HepG2 (cell line): ENCODE measurements around the gene ZNF48. TPM values are rescaled to one million over a fixed set of nuclear protein-coding genes. Genes with fewer than 3 reads are reported as not detected.

Experiments
- ATAC-seq: fragments of 200-7000 bp; cut with Tn5 transposase; 3 replicates; pipeline ENCODE4 v1.9.1; 2020; ENCODE audit warnings: mild to moderate bottlenecking, moderate library complexity
- BruUV-seq: library from RNA; stranded (reverse); fragments of 400-500 nt; replicated peaks from 2 replicates; lab custom pipeline; 2021; lab: Mats Ljungman, UMichigan
- CTCF ChIA-PET: fragments of 300-600 bp; formaldehyde crosslinking; extraction: SDS; loops from one replicate; lab custom pipeline; 2021; ENCODE audit warnings: low total read pairs, inconsistent platforms, low intra/inter-chr PET ratio; lab: Yijun Ruan, JAX
- POLR2A ChIA-PET: fragments of 350-600 bp; sonication (Branson Sonifier 250); formaldehyde crosslinking; loops from one replicate; lab custom pipeline; 2020; ENCODE audit warnings: antibody characterized with exemption, inconsistent platforms; lab: Yijun Ruan, JAX
- DNase-seq: peaks from one replicate; pipeline ENCODE4 v3.0.0-alpha.2; 2015; ENCODE audit warnings: low spot score
- FAIRE-seq: peaks from 3 replicates; lab custom pipeline; 2011; peaks lifted over from hg19 to GRCh38; lab: Jason Lieb, UNC
- H2AFZ ChIP-seq: one replicate; pipeline ENCODE4 v1.6.1; 2011; ENCODE audit warnings: low read length, inconsistent platforms
- H3K27ac ChIP-seq: fragments of 300-600 bp; 3 replicates; pipeline ENCODE4 v1.8.0; 2011; ENCODE audit warnings: mixed run types, mild to moderate bottlenecking, mixed read lengths, low read length, inconsistent platforms; ENCODE audit not compliant: insufficient read depth; ENCODE audit errors: extremely low read length
- H3K27me3 ChIP-seq, 2 experiments: fragments of 200-600 bp in 1 of 2; 2 replicates in 1 of 2; 3 replicates in 1 of 2; pipeline versions ENCODE4 v1.6.0 to v1.8.0; 2011; ENCODE audit warnings: low read length in 2 of 2, mild to moderate bottlenecking in 2 of 2, moderate library complexity in 2 of 2, inconsistent platforms in 1 of 2; ENCODE audit not compliant: insufficient read depth in 2 of 2, control insufficient read depth in 1 of 2
- H3K36me3 ChIP-seq, 2 experiments: fragments of 200-600 bp in 1 of 2; replicated peaks in 1 of 2; 2 replicates in 1 of 2; 3 replicates in 1 of 2; pipeline versions ENCODE4 v1.5.1 to v1.8.0; 2011; ENCODE audit warnings: low read length in 2 of 2, inconsistent platforms in 1 of 2; ENCODE audit not compliant: insufficient read depth in 2 of 2, control insufficient read depth in 1 of 2
- H3K4me1 ChIP-seq: 2 replicates; pipeline ENCODE4 v1.5.1; 2012; ENCODE audit warnings: low read length, inconsistent platforms; ENCODE audit not compliant: insufficient read depth
- H3K4me2 ChIP-seq: 2 replicates; pipeline ENCODE4 v1.6.0; 2011; ENCODE audit warnings: low read depth, low read length, inconsistent platforms
- H3K4me3 ChIP-seq, 3 experiments: fragments of 200-600 bp in 1 of 3; sonication (generic), shearing (Covaris generic) in 1 of 3; replicated peaks in 1 of 3; 2 replicates each; pipeline ENCODE4 v1.5.1; 2011 to 2016; ENCODE audit warnings: low read length in 3 of 3, inconsistent platforms in 2 of 3, low read depth in 2 of 3, mild to moderate bottlenecking in 2 of 3, control low read depth in 1 of 3, mixed read lengths in 1 of 3; ENCODE audit not compliant: insufficient read depth in 1 of 3
- H3K79me2 ChIP-seq: one replicate; pipeline ENCODE4 v1.6.1; 2011; ENCODE audit warnings: low read length, inconsistent platforms; ENCODE audit not compliant: insufficient read depth
- H3K9ac ChIP-seq: 2 replicates; pipeline ENCODE4 v1.6.0; 2011; ENCODE audit warnings: mild to moderate bottlenecking, low read depth, low read length, inconsistent platforms; ENCODE audit not compliant: insufficient read depth
- H3K9me3 ChIP-seq: 2 replicates; pipeline ENCODE4 v1.5.1; 2012; ENCODE audit warnings: mild to moderate bottlenecking, low read length
- H4K20me1 ChIP-seq: 2 replicates; pipeline ENCODE4 v1.6.0; 2011; ENCODE audit warnings: inconsistent platforms, mild to moderate bottlenecking, low read length, moderate library complexity; ENCODE audit not compliant: insufficient read depth
- ADNP ChIP-seq: sonication (generic); formaldehyde crosslinking; IDR thresholded peaks from 2 replicates; pipeline ENCODE4 v1.4.0; 2020; ENCODE audit warnings: missing genetic modification reagents
- ATF3 ChIP-seq: sonication (generic); formaldehyde crosslinking; IDR thresholded peaks from 2 replicates; pipeline ENCODE4 v1.4.0; 2020; ENCODE audit warnings: missing genetic modification reagents
- FOXM1 ChIP-seq: sonication (generic); formaldehyde crosslinking; IDR thresholded peaks from 2 replicates; pipeline ENCODE4 v1.5.0; 2020; ENCODE audit warnings: missing genetic modification reagents
- ISX ChIP-seq: sonication (generic); formaldehyde crosslinking; conservative IDR thresholded peaks from 2 replicates; pipeline ENCODE4 v1.5.0; 2020; ENCODE audit warnings: missing genetic modification reagents
- PRMT3 ChIP-seq: sonication (generic); formaldehyde crosslinking; IDR thresholded peaks from 2 replicates; pipeline ENCODE4 v1.8.1; 2022; ENCODE audit warnings: low read depth, mild to moderate bottlenecking, moderate library complexity, missing genetic modification reagents, borderline replicate concordance
- SP140L ChIP-seq: sonication (generic); formaldehyde crosslinking; IDR thresholded peaks from 2 replicates; pipeline ENCODE4 v1.4.0; 2020; ENCODE audit warnings: missing genetic modification reagents, borderline replicate concordance
- TARDBP ChIP-seq: sonication (generic); formaldehyde crosslinking; IDR thresholded peaks from 2 replicates; pipeline ENCODE4 v1.8.0; 2022; ENCODE audit warnings: mild to moderate bottlenecking, missing genetic modification reagents
- ZKSCAN1 ChIP-seq: fragments of 150-350 bp; IDR thresholded peaks from 2 replicates; pipeline ENCODE4 v1.6.1; 2014; ENCODE audit warnings: low read length
- ZKSCAN5 ChIP-seq: sonication (generic); formaldehyde crosslinking; IDR thresholded peaks from 2 replicates; pipeline ENCODE4 v1.5.1; 2020; ENCODE audit warnings: mild to moderate bottlenecking, missing genetic modification reagents
- ZNF121 ChIP-seq: sonication (generic); formaldehyde crosslinking; IDR thresholded peaks from 2 replicates; pipeline ENCODE4 v1.5.0; 2020; ENCODE audit warnings: mild to moderate bottlenecking, missing genetic modification reagents
- ZNF230 ChIP-seq: sonication (generic); formaldehyde crosslinking; IDR thresholded peaks from 2 replicates; pipeline ENCODE4 v1.4.0; 2020; ENCODE audit warnings: mild to moderate bottlenecking, missing genetic modification reagents
- ZNF691 ChIP-seq: sonication (generic); formaldehyde crosslinking; IDR thresholded peaks from 2 replicates; pipeline ENCODE4 v1.4.0; 2020; ENCODE audit warnings: missing genetic modification reagents, low read depth, mild to moderate bottlenecking, borderline replicate concordance
- ZNF772 ChIP-seq: sonication (generic); formaldehyde crosslinking; IDR thresholded peaks from 2 replicates; pipeline ENCODE4 v1.5.0; 2020; ENCODE audit warnings: mild to moderate bottlenecking, missing genetic modification reagents
- ZSCAN30 ChIP-seq: sonication (generic); formaldehyde crosslinking; IDR thresholded peaks from 2 replicates; pipeline ENCODE4 v1.5.0; 2020; ENCODE audit warnings: mild to moderate bottlenecking, missing genetic modification reagents
- WGBS: methylation state at CpG from one replicate; pipeline ENCODE4 v1.1.6; 2017; ENCODE audit warnings: low lambda C conversion rate; 5-methylcytosine and 5-hydroxymethylcytosine counted together
- in situ Hi-C: cut with HindIII; loops from 2 replicates; pipeline ENCODE4 v1.10.0; 2017; ENCODE audit warnings: low pct_unique_long_range_greater_than_20kb; ENCODE audit not compliant: extremely low pct_ligation_motif_present
- intact Hi-C: fragments of 100-400 bp; cut with micrococcal nuclease; formaldehyde crosslinking; loops from one replicate; pipeline ENCODE4 v1.10.0; 2022; ENCODE audit not compliant: unreplicated experiment
- polyA plus RNA-seq, 8 experiments: library from polyadenylated mRNA; depleted of rRNA in 3 of 8; stranded (reverse) in 7 of 8; unstranded in 1 of 8; fragments of >200 nt; fragmentation: Illumina TruSeq in 4 of 8; extraction: Trizol in 4 of 8; gene quantifications; 2 replicates each; pipeline versions ENCODE4 v1.2.1 to v1.2.3, GENCODE V29; 2011 to 2016; ENCODE audit warnings: low read depth in 4 of 8, missing spikeins in 1 of 8, mixed read lengths in 1 of 8; ENCODE audit not compliant: insufficient read depth in 1 of 8
- total RNA-seq, 5 experiments: library from RNA; depleted of rRNA; stranded (reverse); fragments of >200 nt; fragmentation: Illumina TruSeq; extraction: Trizol; gene quantifications; 2 replicates each; pipeline ENCODE4 v1.2.3, GENCODE V29; 2016; ENCODE audit warnings: low read depth in 1 of 5
- TF ChIP-seq, protein P1 (sequence below): IDR thresholded peaks from 2 replicates; pipeline ENCODE4 v1.6.1; 2012; ENCODE audit warnings: low read length, improper control_type of control experiment

ZNF48 gene
- total and polyA plus RNA-seq, 2 of the 13 experiments (the other 11 are each of a cell fraction or from before 2014, with no cell fraction given): 9.9 to 12.3 TPM

GRCh38 chr16:30428055-30428454 lies 32.8 kb downstream of the ZNF48 start:
- ATAC-seq (no peak), FAIRE-seq (no peak), DNase-seq (no peak)
- 98% methylated on average over 4 of the region's 4 CpGs for WGBS
- no peak overlapping the region for H2AFZ ChIP-seq
- POLR2A ChIA-PET: no interaction called here
- CTCF ChIA-PET: no interaction called here
- peaks cover 24 to 35% of the 10 kb centered on the region in 2 experiments for H3K36me3 ChIP-seq
- intact Hi-C loops: no loop called here
- H3K27me3 ChIP-seq: no peaks in the 10 kb centered on the region
- H3K4me1 ChIP-seq: peaks cover 42% of the 10 kb centered on the region
- H3K9me3 ChIP-seq: no peaks in the 10 kb centered on the region
- H3K9ac ChIP-seq: peak overlapping the region; percentile 12; the same call in 1 of the 2 replicates
- no TSS peak for BruUV-seq
- no peaks in the 10 kb centered on the region for H4K20me1 ChIP-seq
- TF ChIP-seq ADNP (CRISPR knock-in tag) (no peak), ZKSCAN1 (peak; percentile 60; the same call in 1 of the 2 replicates), ZKSCAN5 (no peak), SP140L (CRISPR knock-in tag) (no peak), FOXM1 (CRISPR knock-in tag) (no peak), ATF3 (no peak)
- no peak overlapping the region for H3K4me3 ChIP-seq
- H3K27ac ChIP-seq: no peak overlapping the region
- 0 out of 2 replicates have a peak overlapping the region, but pooled peaks have one; percentile 10 for H3K4me2 ChIP-seq
- peaks cover 26% of the 10 kb centered on the region for H3K79me2 ChIP-seq
- in situ Hi-C loops: no loop called here

GRCh38 chr16:30429418-30429677 lies 34.1 kb downstream of the ZNF48 start:
- peaks cover 15 to 23% of the 10 kb centered on the region in 2 experiments; a peak in 4 of 5 replicates for H3K36me3 ChIP-seq
- ATAC-seq (peak; percentile 30), DNase-seq (no peak), FAIRE-seq (no peak)
- intact Hi-C loops (no loop called here), in situ Hi-C loops (no loop called here)
- H3K4me1 ChIP-seq: peaks cover 51% of the 10 kb centered on the region
- H3K9ac ChIP-seq: peak overlapping the region; percentile 73
- WGBS: 11% methylated on average over 11 of the region's 11 CpGs
- TSS peak; percentile 74 for BruUV-seq
- POLR2A ChIA-PET: interaction anchor here (0.5 to 2.3 kb wide), 41 partner anchors 8 to 289 kb away, joined by 3 to 50 read pairs (median 7); partner anchors contain the start of genes CD2BP2, FBRS, TBC1D10B and ZNF48
- peak overlapping the region; percentile 6 for H3K27ac ChIP-seq
- CTCF ChIA-PET: interaction anchor here (1.3 to 1.9 kb wide), 5 partner anchors 16 to 186 kb away, joined by 3 to 13 read pairs (median 4); partner anchors contain the start of genes SEPHS2 and ZNF48
- H3K9me3 ChIP-seq: no peaks in the 10 kb centered on the region
- no peaks in the 10 kb centered on the region for H3K27me3 ChIP-seq
- no peak overlapping the region for H2AFZ ChIP-seq
- H3K79me2 ChIP-seq: peaks cover 26% of the 10 kb centered on the region
- H4K20me1 ChIP-seq: no peaks in the 10 kb centered on the region
- H3K4me2 ChIP-seq: peak overlapping the region; percentile 89
- H3K4me3 ChIP-seq: peak overlapping the region; percentile 62 to 84 (median 78)
- TF ChIP-seq TARDBP (CRISPR knock-in tag) (peak; percentile 7; the same call in 1 of the 2 replicates), PRMT3 (CRISPR knock-in tag) (0 out of 2 replicates have a peak, but pooled peaks have one; percentile 3), ZNF691 (no peak), ZNF121 (CRISPR knock-in tag) (peak; percentile 44; the same call in 1 of the 2 replicates), ISX (CRISPR knock-in tag) (no peak), ZNF230 (CRISPR knock-in tag) (0 out of 2 replicates have a peak, but pooled peaks have one; percentile 13), ZSCAN30 (0 out of 2 replicates have a peak, but pooled peaks have one; percentile 43), ZNF772 (CRISPR knock-in tag) (no peak; the same call in 1 of the 2 replicates)
- TF ChIP-seq, protein P1, sequence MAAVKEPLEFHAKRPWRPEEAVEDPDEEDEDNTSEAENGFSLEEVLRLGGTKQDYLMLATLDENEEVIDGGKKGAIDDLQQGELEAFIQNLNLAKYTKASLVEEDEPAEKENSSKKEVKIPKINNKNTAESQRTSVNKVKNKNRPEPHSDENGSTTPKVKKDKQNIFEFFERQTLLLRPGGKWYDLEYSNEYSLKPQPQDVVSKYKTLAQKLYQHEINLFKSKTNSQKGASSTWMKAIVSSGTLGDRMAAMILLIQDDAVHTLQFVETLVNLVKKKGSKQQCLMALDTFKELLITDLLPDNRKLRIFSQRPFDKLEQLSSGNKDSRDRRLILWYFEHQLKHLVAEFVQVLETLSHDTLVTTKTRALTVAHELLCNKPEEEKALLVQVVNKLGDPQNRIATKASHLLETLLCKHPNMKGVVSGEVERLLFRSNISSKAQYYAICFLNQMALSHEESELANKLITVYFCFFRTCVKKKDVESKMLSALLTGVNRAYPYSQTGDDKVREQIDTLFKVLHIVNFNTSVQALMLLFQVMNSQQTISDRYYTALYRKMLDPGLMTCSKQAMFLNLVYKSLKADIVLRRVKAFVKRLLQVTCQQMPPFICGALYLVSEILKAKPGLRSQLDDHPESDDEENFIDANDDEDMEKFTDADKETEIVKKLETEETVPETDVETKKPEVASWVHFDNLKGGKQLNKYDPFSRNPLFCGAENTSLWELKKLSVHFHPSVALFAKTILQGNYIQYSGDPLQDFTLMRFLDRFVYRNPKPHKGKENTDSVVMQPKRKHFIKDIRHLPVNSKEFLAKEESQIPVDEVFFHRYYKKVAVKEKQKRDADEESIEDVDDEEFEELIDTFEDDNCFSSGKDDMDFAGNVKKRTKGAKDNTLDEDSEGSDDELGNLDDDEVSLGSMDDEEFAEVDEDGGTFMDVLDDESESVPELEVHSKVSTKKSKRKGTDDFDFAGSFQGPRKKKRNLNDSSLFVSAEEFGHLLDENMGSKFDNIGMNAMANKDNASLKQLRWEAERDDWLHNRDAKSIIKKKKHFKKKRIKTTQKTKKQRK: no peak
